ENCODE results near the gene USP21. TPM values are rescaled to one million over a fixed set of nuclear protein-coding genes. Genes with fewer than 3 reads are reported as not detected.

USP21 gene
- total RNA-seq, 2 donors from 2014 or later, result 28.6 to 30.1 TPM

GRCh38 chr1:161199506-161200139 is 40.3 kb downstream of the USP21 start:
- Mint-ChIP-seq H3K4me3 (peak overlapping the region; percentile 86), H3K27me3 (no peaks in the 10 kb centered on the region), H3K36me3 (ENCODE audit: low read depth) (peaks cover 24% of the 10 kb centered on the region), H3K4me1 (peaks cover 25% of the 10 kb centered on the region), H3K9me3 (no peaks in the 10 kb centered on the region), H3K27ac (peak overlapping the region; percentile 89)
- ATAC-seq (replicated peaks), result no peak

DNA sequence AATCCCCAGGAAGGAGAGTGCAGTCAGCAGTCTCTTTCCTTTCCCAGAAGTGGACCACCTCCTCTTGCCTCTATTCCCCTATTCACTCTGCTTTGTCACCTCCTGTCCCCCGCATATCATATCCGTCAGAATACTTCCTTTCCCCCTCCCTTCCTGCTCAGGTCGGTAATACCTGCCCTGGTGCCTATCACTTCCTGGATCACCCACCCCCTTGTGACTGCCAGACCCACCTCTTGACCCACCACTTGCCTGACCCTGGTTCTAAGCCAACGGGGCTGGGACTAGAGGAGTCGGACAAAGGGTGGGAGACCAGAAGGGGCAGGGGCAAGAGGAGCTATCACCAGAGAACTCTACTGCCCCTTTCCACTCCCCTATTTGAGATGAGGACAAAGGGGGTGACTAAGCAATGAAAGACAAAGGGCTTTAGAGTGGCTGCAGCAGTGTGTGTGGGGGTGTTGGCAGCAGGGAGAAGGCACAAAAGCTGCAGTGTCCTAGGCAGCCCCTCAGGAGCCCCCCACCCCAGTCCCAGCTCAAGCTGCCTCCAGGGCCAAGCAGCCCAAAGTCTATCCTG is 41.2 kb downstream of the USP21 start:
- peak overlapping the region; percentile 89 for H3K27ac Mint-ChIP-seq
- H3K9me3 Mint-ChIP-seq, result no peaks in the 10 kb centered on the region
- peaks cover 32% of the 10 kb centered on the region for H3K36me3 Mint-ChIP-seq (ENCODE audit: low read depth)
- peak overlapping the region; percentile 86 for H3K4me3 Mint-ChIP-seq
- H3K4me1 Mint-ChIP-seq, result peaks cover 31% of the 10 kb centered on the region
- ATAC-seq (replicated peaks), result peak; percentile 4
- no peaks in the 10 kb centered on the region for H3K27me3 Mint-ChIP-seq

DNA sequence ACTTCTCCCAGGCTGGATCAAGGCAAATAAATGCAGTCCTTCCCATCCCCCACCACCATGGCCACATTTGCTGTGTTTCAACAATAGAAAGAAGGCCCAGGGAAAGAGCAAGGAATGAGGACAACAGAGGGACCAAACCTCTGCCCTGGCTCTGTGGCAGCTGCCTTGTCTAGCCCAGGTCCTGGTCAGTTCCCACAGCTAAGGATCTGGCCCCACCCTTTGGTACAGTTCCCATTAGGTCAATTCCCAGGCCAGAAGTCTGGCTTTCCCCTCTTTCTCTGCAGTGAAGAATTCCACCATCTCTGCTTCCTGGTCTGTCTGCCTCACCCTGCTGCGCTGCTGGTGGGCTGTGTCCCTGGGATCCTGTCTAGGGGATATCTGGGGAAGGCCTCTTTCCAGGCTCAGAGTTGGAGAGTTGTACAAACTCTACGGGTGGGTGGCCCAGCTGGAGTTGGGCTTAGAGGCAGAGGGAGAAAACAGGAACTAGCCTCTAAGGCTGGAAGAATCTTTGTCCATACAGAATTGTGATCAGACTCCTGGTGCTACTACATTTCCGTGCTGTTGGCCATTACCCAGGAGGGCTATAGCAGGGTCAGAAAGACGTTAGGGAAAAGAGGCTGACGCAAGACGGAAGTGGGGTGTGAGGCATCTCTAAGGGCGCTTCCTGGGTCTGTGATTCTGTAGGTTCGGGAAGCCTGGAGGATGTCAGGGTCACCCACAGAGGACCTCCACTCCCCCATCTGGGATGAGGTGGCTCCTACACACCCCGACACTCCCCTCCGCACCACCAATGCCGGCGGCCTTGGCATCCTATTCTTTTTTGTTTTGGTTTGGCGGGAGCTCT is 41.9 kb downstream of the USP21 start:
- ATAC-seq (replicated peaks), result no peak
- H3K27ac Mint-ChIP-seq, result peak overlapping the region; percentile 89
- peaks cover 31% of the 10 kb centered on the region for H3K4me1 Mint-ChIP-seq
- H3K9me3 Mint-ChIP-seq, result no peaks in the 10 kb centered on the region
- peaks cover 40% of the 10 kb centered on the region for H3K36me3 Mint-ChIP-seq (ENCODE audit: low read depth)
- H3K4me3 Mint-ChIP-seq, result peak overlapping the region; percentile 86
- H3K27me3 Mint-ChIP-seq, result no peaks in the 10 kb centered on the region

DNA sequence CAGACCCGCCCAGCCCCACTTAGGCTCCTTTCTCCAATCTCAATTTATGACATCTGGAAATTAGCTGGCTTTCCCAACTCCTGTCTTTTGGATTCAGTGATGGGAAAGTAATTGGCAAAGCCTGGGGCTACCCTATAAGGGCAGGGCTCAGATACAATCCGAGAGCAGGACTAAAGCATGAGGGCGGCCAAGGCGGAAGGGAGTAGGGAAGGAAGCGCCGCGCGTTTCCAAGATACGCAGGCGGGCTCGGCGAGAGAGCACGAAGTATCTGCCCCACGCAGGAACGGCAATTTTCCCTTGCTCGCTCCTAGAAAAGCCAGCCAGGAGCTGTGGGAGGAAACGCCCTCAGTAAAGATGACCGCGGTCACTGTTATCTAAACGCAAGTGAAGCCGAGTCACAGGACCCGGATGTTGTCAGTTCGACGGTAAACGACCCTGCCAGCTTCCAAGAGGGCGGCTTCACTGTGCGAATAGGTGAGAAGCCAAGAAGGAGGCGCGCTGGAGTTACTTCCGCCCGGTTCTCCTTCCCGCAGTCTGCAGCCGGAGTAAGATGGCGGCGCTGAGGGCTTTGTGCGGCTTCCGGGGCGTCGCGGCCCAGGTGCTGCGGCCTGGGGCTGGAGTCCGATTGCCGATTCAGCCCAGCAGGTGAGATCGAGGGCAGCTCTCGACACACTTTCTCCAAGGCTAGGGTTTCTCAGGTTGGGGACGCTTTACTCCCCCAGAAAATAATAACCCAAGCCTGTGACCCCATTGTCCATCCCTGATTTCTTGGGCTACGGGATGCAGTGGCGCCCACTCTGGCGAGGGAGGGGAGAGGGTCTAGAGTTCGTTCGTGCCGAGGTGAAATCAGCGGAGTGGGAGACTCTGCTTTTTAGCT is 42.8 kb downstream of the USP21 start, which contains the start of gene NDUFS2:
Gene NDUFS2 (plus strand): TSS at position 532 of the 877 bp plus-strand sequence. CDS start 19 bp downstream, at position 551.
- Mint-ChIP-seq H3K27ac (peak within 1 kb of the TSS; percentile 89), H3K36me3 (ENCODE audit: low read depth) (peaks cover 48% of the 10 kb centered on the region), H3K4me3 (peak within 1 kb of the TSS; percentile 86), H3K27me3 (no peaks in the 10 kb centered on the region), H3K4me1 (peaks cover 31% of the 10 kb centered on the region), H3K9me3 (no peaks in the 10 kb centered on the region)
- ATAC-seq (replicated peaks), result peak; percentile 99

DNA sequence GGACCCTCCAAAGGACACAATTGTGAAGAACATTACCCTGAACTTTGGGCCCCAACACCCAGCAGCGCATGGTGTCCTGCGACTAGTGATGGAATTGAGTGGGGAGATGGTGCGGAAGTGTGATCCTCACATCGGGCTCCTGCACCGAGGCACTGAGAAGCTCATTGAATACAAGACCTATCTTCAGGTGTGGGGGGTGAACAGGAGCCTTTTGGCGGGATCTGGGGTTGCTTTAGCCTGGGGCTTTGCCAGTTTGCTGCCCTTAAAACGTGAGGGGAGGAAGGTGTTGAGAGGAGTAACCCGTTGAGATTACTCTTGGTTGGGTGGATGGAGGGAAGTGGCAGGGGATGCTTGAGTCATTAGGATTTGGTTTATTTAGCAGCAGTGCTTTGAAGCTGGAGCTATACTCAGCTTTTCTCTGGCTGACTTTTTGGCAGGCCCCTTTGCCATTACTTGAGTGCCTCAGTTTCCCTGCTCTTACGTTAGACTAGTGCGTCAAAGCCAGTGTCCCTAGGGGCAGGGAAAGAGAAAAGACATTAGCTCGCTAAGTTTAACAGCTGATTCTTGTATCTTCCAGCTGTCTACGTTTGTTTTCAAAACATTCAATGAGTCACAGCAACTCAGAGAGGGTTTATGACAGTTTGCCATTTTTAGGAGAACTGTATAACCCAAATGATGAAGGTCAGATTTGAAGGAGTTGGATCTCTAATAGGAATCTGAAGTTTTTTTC is 47.3 kb downstream of the USP21 start:
- Mint-ChIP-seq H3K27me3 (no peaks in the 10 kb centered on the region), H3K4me1 (peaks cover 21% of the 10 kb centered on the region), H3K36me3 (ENCODE audit: low read depth) (peaks cover 93% of the 10 kb centered on the region), H3K4me3 (no peak overlapping the region), H3K27ac (peak overlapping the region; percentile 72), H3K9me3 (no peaks in the 10 kb centered on the region)
- no peak for ATAC-seq (replicated peaks)

DNA sequence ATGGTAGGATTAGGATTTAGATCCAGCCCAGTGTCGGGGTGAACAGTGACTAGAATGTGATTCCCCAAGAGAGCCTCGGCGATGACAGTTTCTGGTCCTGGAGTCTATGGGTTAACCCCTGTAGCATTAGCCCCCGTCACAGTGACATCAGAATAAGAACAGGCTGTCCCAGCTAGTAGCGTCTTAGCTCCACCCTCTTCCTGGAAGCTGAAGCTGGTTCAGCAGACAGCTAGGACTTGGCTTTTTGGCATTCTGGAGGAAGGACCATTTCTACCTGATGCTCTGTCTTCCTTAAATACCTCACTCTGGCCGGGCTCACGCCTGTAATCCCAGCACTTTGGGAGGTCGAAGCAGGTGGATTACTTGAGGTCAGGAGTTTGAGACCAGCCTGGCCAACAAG is 47.9 kb downstream of the USP21 start:
- no peak for ATAC-seq (replicated peaks)
- Mint-ChIP-seq H3K27ac (no peak overlapping the region), H3K4me3 (no peak overlapping the region), H3K36me3 (ENCODE audit: low read depth) (peaks cover 97% of the 10 kb centered on the region), H3K9me3 (no peaks in the 10 kb centered on the region), H3K4me1 (peaks cover 21% of the 10 kb centered on the region), H3K27me3 (no peaks in the 10 kb centered on the region)

GRCh38 chr1:161209790-161210409 is 50.6 kb downstream of the USP21 start:
- no peak overlapping the region for H3K27ac Mint-ChIP-seq
- no peaks in the 10 kb centered on the region for H3K9me3 Mint-ChIP-seq
- peaks cover 100% of the 10 kb centered on the region for H3K36me3 Mint-ChIP-seq (ENCODE audit: low read depth)
- peaks cover 11% of the 10 kb centered on the region for H3K4me1 Mint-ChIP-seq
- no peak overlapping the region for H3K4me3 Mint-ChIP-seq
- peak; percentile 86 for ATAC-seq (replicated peaks)
- no peaks in the 10 kb centered on the region for H3K27me3 Mint-ChIP-seq

- H3K9me3 Mint-ChIP-seq, result no peaks in the 10 kb centered on the region
- no peak for ATAC-seq (replicated peaks)
- H3K27ac Mint-ChIP-seq, result no peak overlapping the region
- H3K4me1 Mint-ChIP-seq, result peaks cover 11% of the 10 kb centered on the region
- H3K36me3 Mint-ChIP-seq (ENCODE audit: low read depth), result peaks cover 60% of the 10 kb centered on the region
- H3K4me3 Mint-ChIP-seq, result no peak overlapping the region
- no peaks in the 10 kb centered on the region for H3K27me3 Mint-ChIP-seq
Measured at GRCh38 chr1:161214369-161214768, 55.1 kb downstream of the USP21 start.

DNA sequence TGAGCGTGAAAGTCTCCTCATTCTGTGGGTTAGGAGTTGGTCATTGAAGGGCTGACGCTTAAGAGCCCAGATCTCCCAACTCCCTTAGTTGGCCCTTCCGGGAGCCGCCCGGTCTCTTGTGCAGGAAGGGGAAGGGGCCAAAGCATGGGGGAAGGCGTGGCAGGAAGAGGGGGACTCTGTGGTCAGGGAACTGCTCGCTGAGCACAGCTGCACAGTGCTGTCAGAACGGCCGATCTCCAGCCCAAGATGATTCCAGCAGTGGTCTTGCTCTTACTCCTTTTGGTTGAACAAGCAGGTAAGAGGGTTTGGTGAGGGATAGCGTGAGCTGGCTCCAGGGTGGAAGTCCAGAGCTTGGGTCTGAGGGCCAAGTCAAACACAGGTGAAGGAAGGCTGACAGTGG is 55.8 kb downstream of the USP21 start, which contains the start of gene FCER1G:
Gene FCER1G (plus strand): TSS at position 220 of the 400 bp plus-strand sequence. CDS start 27 bp downstream, at position 247.
- Mint-ChIP-seq H3K27me3 (no peaks in the 10 kb centered on the region), H3K36me3 (ENCODE audit: low read depth) (peaks cover 53% of the 10 kb centered on the region), H3K4me3 (no peak within 1 kb of the TSS), H3K9me3 (no peaks in the 10 kb centered on the region), H3K27ac (no peak within 1 kb of the TSS), H3K4me1 (peaks cover 8% of the 10 kb centered on the region)
- no peak for ATAC-seq (replicated peaks)

Other genes starting within 250 kb of the USP21 start
- gene ITLN2, start 204.7 kb upstream of the USP21 start, total RNA-seq, result not detected
- 100 to 1,000 TPM in 1 of 2 donors, 10 to 100 TPM in 1; 13.0 to 110 TPM for gene F11R, start 138.3 kb upstream of the USP21 start, total RNA-seq
- 100 to 1,000 TPM in 1 of 2 donors, 10 to 100 TPM in 1; 38.7 to 119 TPM for gene TSTD1, start 120.5 kb upstream of the USP21 start, total RNA-seq
- gene USF1, start 113.5 kb upstream of the USP21 start, total RNA-seq, result 10 to 100 TPM; 51.6 to 66.9 TPM
- gene ARHGAP30, start 89.6 kb upstream of the USP21 start, total RNA-seq, result 100 to 1,000 TPM; 180 to 207 TPM
- under 1 TPM; 0.22 to 0.32 TPM for gene NECTIN4, start 69.9 kb upstream of the USP21 start, total RNA-seq
- gene KLHDC9, start 61.1 kb upstream of the USP21 start, total RNA-seq, result not detected
- 100 to 1,000 TPM in 1 of 2 donors, 10 to 100 TPM in 1; 72.1 to 107 TPM for gene PFDN2, start 41.5 kb upstream of the USP21 start, total RNA-seq
- 10 to 100 TPM; 38.9 to 74.6 TPM for gene NIT1, start 41.4 kb upstream of the USP21 start, total RNA-seq
- gene DEDD, start 26.8 kb upstream of the USP21 start, total RNA-seq, result 10 to 100 TPM; 39.9 to 41.3 TPM
- 100 to 1,000 TPM; 184 to 209 TPM for gene UFC1, start 5.5 kb upstream of the USP21 start, total RNA-seq
- 10 to 100 TPM; 27.3 to 44.9 TPM for gene PPOX, start 6.9 kb downstream of the USP21 start, total RNA-seq
- gene B4GALT3, start 18.0 kb downstream of the USP21 start, total RNA-seq, result 10 to 100 TPM; 55.7 to 60.9 TPM
- 1 to 10 TPM; 2.2 to 3.1 TPM for gene ADAMTS4, start 39.6 kb downstream of the USP21 start, total RNA-seq
- 100 to 1,000 TPM in 1 of 2 donors, 10 to 100 TPM in 1; 96.5 to 102 TPM for gene NDUFS2, start 42.9 kb downstream of the USP21 start, total RNA-seq
- gene FCER1G, start 55.8 kb downstream of the USP21 start, total RNA-seq, result 1 to 10 TPM; 1.1 to 2.2 TPM
- gene APOA2, start 64.1 kb downstream of the USP21 start, total RNA-seq, result not detected
- gene TOMM40L, start 66.6 kb downstream of the USP21 start, total RNA-seq, result 10 to 100 TPM in 1 of 2 donors, 1 to 10 TPM in 1; 9.2 to 20.2 TPM
- gene NR1I3, start 78.7 kb downstream of the USP21 start, total RNA-seq, result not detected
- under 1 TPM; 0.86 to 0.90 TPM for gene PCP4L1, start 99.2 kb downstream of the USP21 start, total RNA-seq
- gene MPZ, start 150.5 kb downstream of the USP21 start, total RNA-seq, result 10 to 100 TPM in 1 of 2 donors, 1 to 10 TPM in 1; 4.9 to 12.1 TPM
- 100 to 1,000 TPM; 144 to 222 TPM for gene SDHC, start 154.9 kb downstream of the USP21 start, total RNA-seq
- 1 to 10 TPM in 1 of 2 donors, not detected in 1; 2.7 TPM for gene CFAP126, start 208.4 kb downstream of the USP21 start, total RNA-seq